ENCODE results near the gene TTLL9. TPM values are rescaled to one million over a fixed set of nuclear protein-coding genes. Genes with fewer than 3 reads are reported as not detected.

Gene TTLL9
- total and polyA plus RNA-seq, 2 of the 13 experiments (the other 11 are each of a cell fraction or from before 2014, with no cell fraction given), result not detected

GRCh38 chr20:31833130-31833930 lies 37.1 kb upstream of the TTLL9 start (continued):
- TF ChIP-seq IRF1 (CRISPR knock-in tag; IDR thresholded peaks at IDR 0.05; ENCODE audit: low read depth) (0 out of 2 replicates have a peak, but pooled peaks have one; percentile 29), ETV6 (CRISPR knock-in tag; conservative IDR thresholded peaks at IDR 0.05) (no peak), ZNF180 (CRISPR knock-in tag; IDR thresholded peaks at IDR 0.05; ENCODE audit: borderline replicate concordance, low read depth) (no peak), PITX1 (CRISPR knock-in tag; IDR thresholded peaks at IDR 0.05) (no peak), CBX5 (CRISPR knock-in tag; IDR thresholded peaks at IDR 0.05; ENCODE audit: borderline replicate concordance) (peak; percentile 24; the same call in 1 of the 2 replicates), ZNF550 (CRISPR knock-in tag; IDR thresholded peaks at IDR 0.05; ENCODE audit: borderline replicate concordance) (peak; percentile 24; the same call in 1 of the 2 replicates), HMGXB4 (CRISPR knock-in tag; IDR thresholded peaks at IDR 0.05; ENCODE audit: borderline replicate concordance in 1 of 2, low read depth in 1 of 2) (peak; percentile 27 to 71; a peak in 1 of 4 replicates), ZNF235 (CRISPR knock-in tag; IDR thresholded peaks at IDR 0.05; ENCODE audit: borderline replicate concordance) (0 out of 2 replicates have a peak, but pooled peaks have one; percentile 33), GABPB1 (CRISPR knock-in tag; IDR thresholded peaks at IDR 0.05) (peak; percentile 19; the same call in 1 of the 2 replicates), ZNF704 (CRISPR knock-in tag; IDR thresholded peaks at IDR 0.05; ENCODE audit: borderline replicate concordance) (0 out of 2 replicates have a peak, but pooled peaks have one; percentile 15), ZNF605 (CRISPR knock-in tag; IDR thresholded peaks at IDR 0.05) (peak; percentile 39; the same call in 1 of the 2 replicates), ZMYM3 (CRISPR knock-in tag; IDR thresholded peaks at IDR 0.05) (0 out of 2 replicates have a peak, but pooled peaks have one; percentile 21), SOX6 (IDR thresholded peaks at IDR 0.05) (no peak), SOX6 (CRISPR knock-in tag; IDR thresholded peaks at IDR 0.05) (peak; percentile 27; the same call in 1 of the 2 replicates), ZNF414 (CRISPR knock-in tag; IDR thresholded peaks at IDR 0.05) (peak; percentile 39; the same call in 1 of the 2 replicates), HNRNPH1 (optimal IDR thresholded peaks at IDR 0.05; ENCODE audit: low read depth, low read length) (no peak), ZNF574 (CRISPR knock-in tag; IDR thresholded peaks at IDR 0.05) (0 out of 2 replicates have a peak, but pooled peaks have one; percentile 18), FOXA1 (IDR thresholded peaks at IDR 0.05) (no peak), FOXA1 (CRISPR knock-in tag; IDR thresholded peaks at IDR 0.05) (no peak), IRF2 (CRISPR knock-in tag; IDR thresholded peaks at IDR 0.05) (no peak)

Data from HepG2 (cell line).